T-helper 2 cell treated with Interferon-gamma antibody and Interleukin-4, amounts not matched to agents 100 ng/mL and 5 ng/mL, for 36 hours (primary cell): ENCODE results near the gene IGFL1. TPM values are rescaled to one million over a fixed set of nuclear protein-coding genes. Genes with fewer than 3 reads are reported as not detected.
"Not testable (repeated sequence)": the region's sequence is repeated elsewhere in the genome, so short reads cannot be mapped to it uniquely, and the experiment has no call there.

ENCODE experiments used
- intact Hi-C: fragments of 100-400 bp; cut with micrococcal nuclease; formaldehyde crosslinking; loops from one replicate; pipeline ENCODE4 v1.15.1; 2023
- total RNA-seq: library from RNA; stranded (reverse); gene quantifications from 2 replicates; pipeline ENCODE4 v1.2.3, GENCODE V29; 2022

The IGFL1 gene
- total RNA-seq, 1 donor from 2014 or later: not detected

DNA sequence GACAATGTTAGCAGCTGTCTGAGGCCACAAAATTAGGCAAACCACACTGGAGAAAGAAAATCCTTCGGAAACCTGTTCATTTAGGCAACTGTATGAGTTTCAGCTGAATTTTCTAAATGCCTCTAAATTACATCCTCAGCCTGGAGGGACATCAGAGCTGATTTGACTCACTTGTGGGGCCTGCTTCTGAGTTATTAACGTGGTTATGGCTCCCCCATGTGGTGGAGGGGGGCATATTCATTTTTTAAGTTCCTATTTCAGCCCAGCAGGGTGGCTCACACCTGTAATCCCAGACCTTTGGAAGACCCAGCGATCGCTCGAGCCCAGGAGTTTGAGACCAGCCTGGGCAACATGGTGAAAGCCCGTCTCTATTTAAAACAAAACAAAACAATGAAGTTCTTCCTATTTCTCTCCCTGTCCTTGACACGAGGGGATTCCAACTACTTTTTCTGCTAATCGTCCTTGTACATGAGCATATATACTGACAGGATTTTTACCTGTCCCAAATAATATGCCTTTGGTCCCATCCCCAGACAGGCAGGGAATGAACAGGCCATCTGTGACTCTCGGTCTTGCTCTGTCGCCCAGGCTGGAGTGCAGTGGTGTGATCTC lies 35.8 kb downstream of the IGFL1 start:
- intact Hi-C loops: loop anchor here (1.0 to 2.0 kb wide), 4 partner anchors 77 to 236 kb away; no protein-coding TSS in a partner anchor

DNA sequence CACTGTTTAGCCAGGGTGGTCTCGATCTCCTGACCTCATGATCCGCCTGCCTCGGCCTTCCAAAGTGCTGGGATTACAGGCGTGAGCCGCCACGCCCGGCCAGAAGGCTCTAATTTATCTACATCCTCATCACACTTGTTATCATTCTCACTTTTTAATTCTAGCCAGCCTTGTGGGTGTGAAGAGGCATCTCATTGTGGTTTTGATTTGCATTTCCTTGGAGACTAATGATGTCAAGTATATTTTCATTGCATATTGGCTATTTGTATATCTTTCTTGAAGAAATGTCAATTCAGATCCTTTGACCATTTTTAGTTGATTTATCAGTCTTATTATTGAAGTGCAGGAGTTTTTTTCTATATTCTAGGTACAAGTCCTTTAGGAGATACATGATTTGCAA lies 39.6 kb downstream of the IGFL1 start:
- intact Hi-C loops: no loop called here

DNA sequence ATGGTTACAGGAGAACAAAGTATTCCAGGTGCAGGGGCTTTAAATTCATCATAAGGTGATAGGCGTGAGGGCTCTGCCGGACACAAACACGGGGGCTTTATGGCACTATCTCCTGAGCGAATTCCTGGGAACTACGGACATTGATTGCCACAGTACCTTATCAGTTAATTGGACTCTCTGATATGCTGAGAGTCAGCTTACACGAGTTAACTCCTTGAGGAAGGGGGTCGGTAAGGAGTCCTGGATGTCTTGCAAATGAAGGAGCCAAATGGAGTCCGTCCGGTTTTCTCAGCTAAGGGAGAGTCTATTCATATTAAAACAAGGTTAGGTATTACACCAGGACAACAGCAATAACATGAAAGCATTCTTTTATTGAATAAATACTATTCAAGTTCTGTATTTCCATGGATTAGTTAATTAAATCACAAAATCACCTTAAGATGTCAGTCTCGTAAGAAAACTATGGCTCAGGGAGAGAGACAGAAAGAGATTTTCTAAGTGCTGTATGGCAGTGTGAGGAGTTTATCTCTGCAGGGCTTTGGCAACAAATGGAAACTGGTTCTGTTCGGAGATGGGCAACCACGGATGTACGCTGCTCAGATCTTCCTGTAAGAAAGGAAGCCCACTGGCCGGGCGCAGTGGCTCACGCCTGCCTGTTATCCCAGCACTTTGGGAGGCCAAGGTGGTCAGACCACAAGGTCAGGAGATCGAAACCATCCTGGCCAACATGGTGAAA lies 41.1 kb downstream of the IGFL1 start:
- intact Hi-C loops: no loop called here

DNA sequence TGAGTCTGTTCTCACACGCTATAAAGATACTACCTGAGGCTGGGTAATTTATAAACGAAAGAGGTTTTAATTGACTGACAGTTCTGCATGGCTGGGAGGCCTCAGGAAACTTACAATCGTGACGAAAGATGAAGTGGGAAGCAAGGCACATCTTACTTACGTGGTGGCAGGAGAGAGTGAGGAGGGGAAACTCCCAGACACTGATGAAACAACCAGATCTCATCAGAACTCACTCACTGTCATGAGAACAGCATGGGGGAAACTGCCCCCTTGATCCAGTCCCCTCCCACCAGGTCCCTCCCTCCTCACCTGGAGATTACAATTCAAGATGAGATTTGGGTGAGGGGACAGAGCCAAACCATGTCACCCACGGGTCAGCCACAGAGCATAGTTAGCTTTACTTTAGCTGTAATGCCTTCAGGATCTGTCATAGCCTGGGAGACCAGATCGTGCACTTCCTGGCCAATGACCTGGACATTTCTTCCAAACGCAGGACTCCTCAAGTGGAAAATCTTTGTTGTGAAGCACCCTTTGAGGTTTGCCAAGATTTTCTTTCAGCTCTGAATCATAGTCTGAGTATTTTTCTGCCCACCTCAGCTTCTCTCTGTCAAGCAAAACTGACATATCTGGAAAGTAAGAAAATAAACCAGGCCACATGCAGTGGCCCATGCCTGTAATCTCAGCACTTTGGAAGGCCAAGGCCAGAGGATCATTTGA lies 42.1 kb downstream of the IGFL1 start:
- intact Hi-C loops: no loop called here

DNA sequence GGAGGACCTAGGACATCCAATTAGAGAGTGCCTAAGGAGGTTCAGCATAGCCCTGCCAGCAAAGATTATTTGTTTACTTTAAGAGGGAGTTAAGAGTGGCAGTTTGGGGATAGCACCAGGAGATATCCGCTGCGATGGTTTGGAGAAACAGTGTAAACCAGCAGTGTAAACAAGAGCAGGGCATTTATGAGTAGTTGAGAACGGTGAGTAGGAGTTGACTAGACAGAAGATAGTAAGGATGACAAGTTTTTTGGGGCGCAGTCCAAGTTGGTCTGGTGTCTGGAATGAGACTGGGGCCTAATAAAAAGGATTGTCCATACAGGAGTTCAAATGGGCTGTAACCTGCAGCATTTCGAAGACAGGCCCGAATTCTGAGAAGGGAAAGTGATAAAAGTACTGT lies 44.4 kb downstream of the IGFL1 start:
- intact Hi-C loops: not testable (repeated sequence)

DNA sequence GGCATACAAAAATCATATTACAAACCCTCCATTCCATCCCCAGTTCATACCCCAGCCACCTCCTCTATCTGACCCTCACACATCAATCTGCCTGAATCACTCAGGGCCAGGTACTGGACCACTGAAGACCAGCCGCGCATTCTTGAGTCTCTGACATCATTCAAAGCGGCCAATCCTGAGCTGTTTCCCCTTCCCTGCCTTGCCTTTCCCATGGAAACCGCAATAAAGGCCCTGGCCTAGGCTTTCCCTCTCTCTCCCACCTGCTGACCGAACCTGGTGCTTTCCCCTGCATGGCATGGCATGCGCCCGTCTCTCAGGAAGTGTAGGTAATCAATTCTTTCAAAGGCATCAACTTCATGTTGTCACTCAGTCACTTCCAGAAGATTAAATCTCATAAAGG lies 49.6 kb downstream of the IGFL1 start:
- intact Hi-C loops: no loop called here

Other genes starting within 250 kb of the IGFL1 start
- 22.8 and 26.8 TPM in 2 replicates for gene CCDC61, start 234.3 kb upstream of the IGFL1 start, total RNA-seq
- not detected in 2 replicates for gene PGLYRP1, start 206.7 kb upstream of the IGFL1 start, total RNA-seq
- not detected in 2 replicates for gene IGFL4, start 188.7 kb upstream of the IGFL1 start, total RNA-seq
- gene IGFL3, start 105.1 kb upstream of the IGFL1 start, total RNA-seq: not detected in 2 replicates
- 0.30 TPM in 1 of 2 replicates, not detected in the other for gene IGFL2, start 81.5 kb upstream of the IGFL1 start, total RNA-seq
- not detected in 2 replicates for gene HIF3A, start 67.3 kb downstream of the IGFL1 start, total RNA-seq
- gene PPP5C, start 117.3 kb downstream of the IGFL1 start, total RNA-seq: 109 and 112 TPM in 2 replicates
- not detected in 2 replicates for gene CCDC8, start 183.8 kb downstream of the IGFL1 start, total RNA-seq
- not detected in 2 replicates for gene PNMA8C, start 199.2 kb downstream of the IGFL1 start, total RNA-seq
- not detected in 2 replicates for gene PNMA8A, start 241.8 kb downstream of the IGFL1 start, total RNA-seq